Amygdala (tissue), 56 donors: ENCODE results near the gene RGS6.
A peak's percentile ranks its signal among the peaks of the same experiment; 100 is the strongest.

Experiments
- DNase-seq, 56 donors: peaks; one replicate each; lab custom pipeline; 2025; lab: John Stamatoyannopoulos, UW

Gene RGS6

GRCh38 chr14:72539661-72540315, 607.6 kb downstream of the RGS6 start:
- no peak for DNase-seq

GRCh38 chr14:72540836-72541235, 608.6 kb downstream of the RGS6 start:
- DNase-seq, result no peak

GRCh38 chr14:72541546-72541945, 609.3 kb downstream of the RGS6 start:
- no peak for DNase-seq

GRCh38 chr14:72543341-72543740, 611.1 kb downstream of the RGS6 start:
- DNase-seq, result no peak

GRCh38 chr14:72544615-72545387, 612.6 kb downstream of the RGS6 start:
- no peak for DNase-seq

- no peak for DNase-seq
These were observed 613.4 kb downstream of the RGS6 start for GRCh38 chr14:72545411-72546311.

- no peak for DNase-seq
These were observed 614.3 kb downstream of the RGS6 start for GRCh38 chr14:72546344-72547016.

- no peak for DNase-seq
These were observed 615.8 kb downstream of the RGS6 start for GRCh38 chr14:72547999-72548398.

GRCh38 chr14:72549026-72549425, 616.8 kb downstream of the RGS6 start:
- peak in 13 of 56 donors; percentile 8 to 56 (median 23) for DNase-seq

GRCh38 chr14:72549854-72550253, 617.6 kb downstream of the RGS6 start:
- no peak for DNase-seq

- no peak for DNase-seq
These were observed 618.3 kb downstream of the RGS6 start for GRCh38 chr14:72550513-72550912.

GRCh38 chr14:72552236-72552635, 620.0 kb downstream of the RGS6 start:
- no peak for DNase-seq

GRCh38 chr14:72553161-72553560, 620.9 kb downstream of the RGS6 start:
- no peak for DNase-seq

- no peak for DNase-seq
These were observed 621.4 kb downstream of the RGS6 start for GRCh38 chr14:72553656-72554055.

- DNase-seq, result no peak
These were observed 622.2 kb downstream of the RGS6 start for GRCh38 chr14:72554401-72554800.

- DNase-seq, result peak in 3 of 56 donors; percentile 10 to 16 (median 15)
These were observed 622.9 kb downstream of the RGS6 start for GRCh38 chr14:72554994-72555608.

GRCh38 chr14:72555609-72556000, 623.4 kb downstream of the RGS6 start:
- no peak for DNase-seq

- no peak for DNase-seq
These were observed 625.4 kb downstream of the RGS6 start for GRCh38 chr14:72557671-72558070.

GRCh38 chr14:72558721-72559120, 626.5 kb downstream of the RGS6 start:
- peak in 11 of 56 donors; percentile 11 to 49 (median 23) for DNase-seq

GRCh38 chr14:72559202-72559601, 627.0 kb downstream of the RGS6 start:
- no peak for DNase-seq
